ENCODE results near the gene D2HGDH. TPM values are rescaled to one million over a fixed set of nuclear protein-coding genes. Genes with fewer than 3 reads are reported as not detected.

D2HGDH gene
- total RNA-seq, 3 donors from 2014 or later = 52.2 to 88.6 (median 63.0) TPM

DNA sequence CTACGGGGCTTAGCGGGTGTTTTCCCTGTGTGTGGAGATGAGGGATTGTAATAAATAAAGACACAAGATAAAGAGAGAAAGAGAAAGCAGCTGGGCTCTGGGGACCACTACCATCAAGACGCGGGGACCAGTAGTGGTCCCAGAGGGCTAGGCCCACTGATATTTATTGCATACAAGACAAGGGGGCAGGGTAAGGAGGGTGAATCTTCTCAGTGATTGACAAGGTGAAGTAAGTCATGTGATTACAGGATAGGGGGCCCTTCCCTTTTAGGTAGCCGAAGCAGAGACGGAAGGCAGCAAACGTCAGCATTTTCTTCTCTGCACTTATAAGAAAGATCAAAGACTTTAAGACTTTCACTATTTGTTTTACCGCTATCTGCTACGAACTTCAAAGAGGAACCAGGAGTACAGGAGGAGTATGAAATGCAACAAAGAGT, 37.7 kb downstream of the D2HGDH start:
- no peak for DNase-seq
- no peak overlapping the region for H3K4me3 ChIP-seq
- TF ChIP-seq, protein P1, sequence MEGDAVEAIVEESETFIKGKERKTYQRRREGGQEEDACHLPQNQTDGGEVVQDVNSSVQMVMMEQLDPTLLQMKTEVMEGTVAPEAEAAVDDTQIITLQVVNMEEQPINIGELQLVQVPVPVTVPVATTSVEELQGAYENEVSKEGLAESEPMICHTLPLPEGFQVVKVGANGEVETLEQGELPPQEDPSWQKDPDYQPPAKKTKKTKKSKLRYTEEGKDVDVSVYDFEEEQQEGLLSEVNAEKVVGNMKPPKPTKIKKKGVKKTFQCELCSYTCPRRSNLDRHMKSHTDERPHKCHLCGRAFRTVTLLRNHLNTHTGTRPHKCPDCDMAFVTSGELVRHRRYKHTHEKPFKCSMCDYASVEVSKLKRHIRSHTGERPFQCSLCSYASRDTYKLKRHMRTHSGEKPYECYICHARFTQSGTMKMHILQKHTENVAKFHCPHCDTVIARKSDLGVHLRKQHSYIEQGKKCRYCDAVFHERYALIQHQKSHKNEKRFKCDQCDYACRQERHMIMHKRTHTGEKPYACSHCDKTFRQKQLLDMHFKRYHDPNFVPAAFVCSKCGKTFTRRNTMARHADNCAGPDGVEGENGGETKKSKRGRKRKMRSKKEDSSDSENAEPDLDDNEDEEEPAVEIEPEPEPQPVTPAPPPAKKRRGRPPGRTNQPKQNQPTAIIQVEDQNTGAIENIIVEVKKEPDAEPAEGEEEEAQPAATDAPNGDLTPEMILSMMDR (IDR thresholded peaks at IDR 0.05) = no peak

DNA sequence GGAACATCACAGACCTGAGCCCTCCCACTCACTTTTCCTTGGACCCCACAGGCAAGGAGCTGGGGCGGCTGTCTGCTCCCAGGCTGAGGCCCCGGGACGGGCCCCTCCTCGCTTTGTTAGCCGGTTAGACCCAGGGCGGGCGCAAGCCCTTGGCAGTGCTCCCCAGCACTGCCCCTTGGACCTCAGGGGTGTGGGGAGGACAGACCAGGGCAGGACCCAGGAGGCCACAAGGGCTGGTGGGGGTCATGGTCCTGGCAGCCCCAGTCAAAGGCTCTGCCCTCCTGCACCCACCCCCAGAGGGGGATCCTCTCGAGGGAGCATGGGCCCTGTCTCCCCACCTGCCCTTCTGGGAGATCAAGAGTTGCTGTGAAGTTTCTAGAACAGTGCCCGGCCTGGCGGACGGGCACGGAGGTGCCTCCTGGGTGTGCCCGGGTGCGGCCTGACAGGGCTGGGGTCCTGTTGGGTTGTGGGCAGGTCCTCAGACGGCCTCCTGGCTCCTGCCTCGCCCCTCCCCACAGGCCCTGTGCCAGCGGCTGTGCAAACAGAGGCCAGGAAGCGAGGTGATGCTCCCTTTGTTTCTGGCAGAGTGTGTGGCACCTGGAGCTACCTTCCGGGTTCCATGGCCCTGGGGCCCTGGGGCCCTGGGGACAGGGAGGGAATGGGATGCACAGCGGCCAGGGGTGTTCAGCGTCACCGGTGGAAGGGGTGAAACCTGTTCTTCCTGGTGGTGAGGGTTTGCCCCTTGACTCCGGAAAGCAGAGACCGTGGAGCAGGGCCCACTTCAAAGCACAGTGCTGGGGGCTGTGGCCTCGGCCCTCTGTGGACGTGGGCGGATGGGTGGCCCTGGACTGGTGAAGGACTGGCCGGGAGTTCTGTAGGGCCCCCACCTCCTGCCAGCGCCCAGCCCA, 39.3 kb downstream of the D2HGDH start:
- TF ChIP-seq, protein P1 (IDR thresholded peaks at IDR 0.05) = no peak
- Histone ChIP-seq H3K9me3 (no peaks in the 10 kb centered on the region), H3K4me1 (ENCODE audit: low read depth) (peaks cover 24% of the 10 kb centered on the region), H3K4me3 (no peak overlapping the region), H3K36me3 (ENCODE audit: low read depth) (no peaks in the 10 kb centered on the region)
- intact Hi-C loops (cut with DNase I, micrococcal nuclease) = no loop called here
- ATAC-seq = peak; percentile 67
- peak; percentile 88 to 93 (median 92) for DNase-seq

More for the DNA sequence above, 37.7 kb downstream of the D2HGDH start:
- H3K9me3 ChIP-seq = no peaks in the 10 kb centered on the region
- H3K36me3 ChIP-seq (ENCODE audit: low read depth) = no peaks in the 10 kb centered on the region
- ATAC-seq = no peak
- intact Hi-C loops (cut with DNase I, micrococcal nuclease) = no loop called here
- H3K4me1 ChIP-seq (ENCODE audit: low read depth) = peaks cover 24% of the 10 kb centered on the region

DNA sequence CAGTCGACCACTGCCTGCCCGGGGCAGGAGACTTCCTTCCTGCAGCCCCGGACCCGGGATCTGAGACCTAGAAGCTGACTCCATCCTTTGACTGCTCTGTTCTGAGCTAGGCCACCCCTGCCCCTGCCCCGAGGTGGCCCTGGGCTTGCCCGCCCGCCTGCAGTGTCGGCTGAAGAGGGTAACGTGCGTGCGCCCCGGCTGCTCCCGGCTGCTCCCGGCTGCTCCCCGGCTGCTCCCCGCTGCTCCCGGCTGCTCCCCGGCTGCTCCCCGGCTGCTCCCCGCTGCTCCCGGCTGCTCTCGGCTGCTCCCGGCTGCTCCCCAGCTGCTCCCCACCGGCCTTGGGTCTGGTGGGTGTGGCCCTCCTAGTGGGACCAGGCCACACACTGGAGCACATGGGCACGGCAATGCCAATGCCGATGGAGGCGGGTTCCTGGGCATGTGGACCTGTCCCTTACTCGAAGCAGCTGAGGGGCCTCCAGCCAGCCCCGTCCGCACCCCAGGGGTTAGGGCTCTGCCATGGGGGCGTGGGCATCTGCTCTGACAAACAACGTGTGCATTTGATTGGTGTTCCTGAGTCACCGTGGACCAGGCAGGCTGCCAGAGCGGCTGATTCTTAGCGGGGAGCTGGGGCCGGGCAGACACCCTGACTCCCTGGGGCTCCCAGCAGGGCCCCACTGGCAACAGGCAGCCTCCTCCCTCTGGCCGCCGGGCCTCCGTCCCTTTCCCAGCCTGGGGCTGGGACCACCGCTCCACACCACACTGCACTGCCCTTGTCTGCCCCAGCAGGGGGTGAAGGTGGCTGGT, 40.2 kb downstream of the D2HGDH start:
- peak; percentile 76 to 88 (median 86) for DNase-seq
- intact Hi-C loops (cut with DNase I, micrococcal nuclease) = no loop called here
- TF ChIP-seq, protein P1 (IDR thresholded peaks at IDR 0.05) = no peak
- ATAC-seq = peak; percentile 49
- peaks cover 24% of the 10 kb centered on the region for H3K4me1 ChIP-seq (ENCODE audit: low read depth)
- H3K9me3 ChIP-seq = no peaks in the 10 kb centered on the region
- no peaks in the 10 kb centered on the region for H3K36me3 ChIP-seq (ENCODE audit: low read depth)
- no peak overlapping the region for H3K4me3 ChIP-seq

DNA sequence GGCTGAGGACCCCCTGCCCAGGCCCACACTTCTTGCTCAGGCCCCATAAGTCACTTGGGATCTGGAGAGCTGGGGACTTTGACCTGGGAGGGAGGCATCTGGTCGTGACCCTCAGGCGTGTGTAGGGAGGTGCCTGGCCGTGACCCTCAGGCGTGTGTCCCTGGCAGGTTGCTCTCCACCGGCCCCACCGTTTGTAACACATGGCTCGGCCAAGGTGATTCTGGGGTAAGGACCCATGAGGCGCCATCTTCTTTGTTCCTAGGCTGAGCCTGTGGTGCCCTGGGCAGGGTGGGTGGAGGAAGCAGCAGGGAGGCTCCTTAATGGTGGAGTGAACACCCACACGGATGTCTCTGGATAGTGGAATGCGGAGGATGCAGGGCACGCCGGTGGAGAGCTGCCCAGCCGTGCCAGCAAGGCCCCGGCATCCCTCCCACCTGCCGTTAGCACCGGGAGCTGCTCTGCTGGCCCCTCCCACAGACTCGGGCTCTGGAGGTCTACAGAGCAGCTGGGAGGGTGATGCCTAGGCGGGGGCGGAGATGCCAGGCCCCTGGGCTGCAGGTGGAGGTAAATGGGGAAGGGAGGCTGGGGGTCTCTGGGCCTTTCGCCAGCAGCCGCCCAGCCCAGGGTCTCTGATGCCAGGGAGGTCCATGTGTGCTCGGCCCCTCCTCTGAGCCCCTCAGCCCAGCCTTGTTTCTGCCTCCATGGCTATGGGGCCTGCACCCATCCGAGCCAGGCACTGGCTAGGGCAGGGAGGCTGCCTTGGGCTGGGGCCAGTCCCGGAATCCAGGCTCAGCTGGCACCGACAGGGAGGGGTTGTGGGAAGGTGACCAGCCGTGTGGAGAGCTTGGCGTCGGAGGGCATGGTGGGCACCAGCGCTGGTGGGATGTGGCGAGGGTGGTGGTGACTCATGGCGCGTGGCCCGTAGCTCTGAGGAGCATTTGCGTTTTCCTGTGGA, 41.1 kb downstream of the D2HGDH start:
- intact Hi-C loops (cut with DNase I, micrococcal nuclease) = no loop called here
- TF ChIP-seq, protein P1 (IDR thresholded peaks at IDR 0.05) = no peak
- DNase-seq = peak; percentile 52 to 67 (median 62)
- Histone ChIP-seq H3K36me3 (ENCODE audit: low read depth) (no peaks in the 10 kb centered on the region), H3K9me3 (no peaks in the 10 kb centered on the region), H3K4me3 (no peak overlapping the region), H3K4me1 (ENCODE audit: low read depth) (peaks cover 24% of the 10 kb centered on the region)
- ATAC-seq = peak; percentile 4
